ENCODE measurements around the gene CNTN2. TPM values are rescaled to one million over a fixed set of nuclear protein-coding genes. Genes with fewer than 3 reads are reported as not detected.

CNTN2 gene
- total and polyA plus RNA-seq, 2 of the 4 experiments (the other 2 are of a cell fraction), result not detected

- TF ChIP-seq CEBPB (IDR thresholded peaks at IDR 0.05; ENCODE audit: low read depth, low read length) (no peak), FOS (IDR thresholded peaks at IDR 0.05; ENCODE audit: low read depth, low read length) (no peak)
- POLR2A ChIA-PET (ENCODE audit: unreplicated experiment), result no interaction called here
- Histone ChIP-seq H3K9me1 (ENCODE audit: insufficient read depth, low read length) (no peaks in the 10 kb centered on the region), H3K23ac (ENCODE audit: low read depth, low read length) (no peak overlapping the region), H3K36me3 (ENCODE audit: control insufficient read depth, insufficient read depth, low read length) (no peaks in the 10 kb centered on the region), H2BK120ac (ENCODE audit: low read depth, low read length) (no peak overlapping the region), H4K20me1 (ENCODE audit: insufficient read depth, low read length) (no peaks in the 10 kb centered on the region), H4K8ac (ENCODE audit: low read depth in 2 of 2, low read length in 2 of 2) (no peak overlapping the region), H4K91ac (ENCODE audit: insufficient read depth, low read depth, low read length) (no peak overlapping the region), H2BK15ac (ENCODE audit: low read depth, low read length) (no peak overlapping the region), H3K9me3 (ENCODE audit: control insufficient read depth, insufficient read depth, low read length) (no peaks in the 10 kb centered on the region), H3K56ac (ENCODE audit: extremely low read depth, insufficient read depth, low read length) (no peak overlapping the region), H3K79me1 (ENCODE audit: low read depth in 1 of 2, low read length in 2 of 2) (no peaks in the 10 kb centered on the region), H2AK5ac (ENCODE audit: low read depth, low read length) (no peak overlapping the region), H2AFZ (replicated peaks; ENCODE audit: low read length, poor library complexity) (no peak overlapping the region), H3K4me2 (ENCODE audit: low read depth, low read length) (no peak overlapping the region), H2AK9ac (replicated peaks; ENCODE audit: low read depth, low read length, poor library complexity) (no peak overlapping the region), H3K4ac (ENCODE audit: low read depth, low read length) (no peak overlapping the region), H2BK20ac (ENCODE audit: low read depth, low read length) (no peak overlapping the region), H3K14ac (replicated peaks; ENCODE audit: low read depth, low read length) (no peak overlapping the region), H3K18ac (ENCODE audit: low read depth, low read length) (no peak overlapping the region), H3K4me1 (ENCODE audit: control insufficient read depth, insufficient read depth, low read length) (no peaks in the 10 kb centered on the region), H3K4me3 (ENCODE audit: insufficient read depth, low read depth, low read length) (no peak overlapping the region), H2BK5ac (ENCODE audit: low read depth, low read length, poor library complexity, severe bottlenecking) (no peak overlapping the region), H4K5ac (ENCODE audit: low read depth, low read length) (no peak overlapping the region), H3K27me3 (ENCODE audit: control insufficient read depth, insufficient read depth, low read length) (peaks cover 73% of the 10 kb centered on the region), H3K9ac (ENCODE audit: low read depth, low read length) (no peak overlapping the region), H3K27ac (ENCODE audit: insufficient read depth, low read length) (no peak overlapping the region)
- CTCF ChIA-PET, result interaction anchor here (2.1 kb wide), 1 partner anchor 12 kb away, joined by 10 read pairs; no protein-coding TSS in a partner anchor
- 60% methylated on average over 1 of the region's 6 CpGs; no CpG with 5 or more reads in 1 of the 2 experiments for WGBS, 2 experiments (ENCODE audit: extremely low coverage in 2 of 2, insufficient read length in 1 of 2)
- ATAC-seq (ENCODE audit: low read depth) (no peak), DNase-seq (no peak)
- intact Hi-C loops (cut with micrococcal nuclease) (no loop called here), in situ Hi-C loops (cut with MboI; ENCODE audit: low sequenced_read_pairs) (no loop called here), dilution Hi-C loops (cut with HindIII; ENCODE audit: low sequenced_read_pairs, unreplicated experiment) (no loop called here)
- BruUV-seq (replicated peaks), result no TSS peak
These were observed 6.5 kb downstream of the CNTN2 start for GRCh38 chr1:205049479-205049878.
